ENCODE data around the gene PER1. TPM values are rescaled to one million over a fixed set of nuclear protein-coding genes. Genes with fewer than 3 reads are reported as not detected.

The PER1 gene
- total RNA-seq, 1 experiment from 2014 or later = 87.6 TPM

GRCh38 chr17:8124350-8125153 lies 27.7 kb downstream of the PER1 start:
- no peaks in the 10 kb centered on the region for H3K27me3 ChIP-seq (ENCODE audit: insufficient read depth, low read length)
- no peaks in the 10 kb centered on the region for H3K36me3 ChIP-seq (ENCODE audit: control insufficient read depth in 1 of 2, insufficient read depth in 2 of 2, low read length in 2 of 2)
- DNase-seq (ENCODE audit: low read depth, low spot score) (no peak), ATAC-seq (no peak)
- RAD21 ChIA-PET (ENCODE audit: low non-redundant PET in 1 of 2, low total read pairs in 2 of 2, uncharacterized antibody in 2 of 2, unreplicated experiment in 2 of 2) = no interaction called here
- no peak overlapping the region for H3K9ac ChIP-seq (ENCODE audit: low read length)
- intact Hi-C loops (cut with micrococcal nuclease) = loop anchor here (5.0 to 10.0 kb wide), 2 partner anchors 260 to 437 kb away; partner anchors contain the start of genes RPL26, TP53 and WRAP53
- H3K79me2 ChIP-seq (ENCODE audit: insufficient read depth, low read length) = no peaks in the 10 kb centered on the region
- no TSS peak for BruUV-seq (replicated peaks)
- no peaks in the 10 kb centered on the region for H3K9me2 ChIP-seq (ENCODE audit: insufficient read depth)
- CTCF ChIA-PET = no interaction called here
- H4K20me1 ChIP-seq (ENCODE audit: insufficient read depth) = peaks cover 3% of the 10 kb centered on the region; the same call in 1 of the 2 replicates
- no peaks in the 10 kb centered on the region for H3K9me3 ChIP-seq (ENCODE audit: control insufficient read depth in 1 of 2, insufficient read depth in 1 of 2, low read depth in 1 of 2, low read length in 2 of 2)
- H3K4me2 ChIP-seq (ENCODE audit: low read length) = peak overlapping the region; percentile 86; the same call in 1 of the 2 replicates
- no peak overlapping the region for H3K4me3 ChIP-seq (replicated peaks in 1 of 2; ENCODE audit: low read depth in 1 of 2, low read length in 2 of 2)
- H2AFZ ChIP-seq (ENCODE audit: low read depth, low read length, poor library complexity, severe bottlenecking) = no peak overlapping the region
- TF ChIP-seq RAD21 (IDR thresholded peaks at IDR 0.05; ENCODE audit: low read depth) (no peak), SP1 (IDR thresholded peaks at IDR 0.05; ENCODE audit: low read depth) (no peak), ZNF274 (IDR thresholded peaks at IDR 0.05; ENCODE audit: low read depth, low read length) (no peak), YY1 (IDR thresholded peaks at IDR 0.05; ENCODE audit: extremely low read depth, insufficient replicate concordance, low read depth, low read length) (no peak), SRF (IDR thresholded peaks at IDR 0.05; ENCODE audit: low read depth) (no peak), TCF7L2 (IDR thresholded peaks at IDR 0.05; ENCODE audit: borderline replicate concordance, extremely low read depth, insufficient read depth, insufficient read length) (no peak), MAX (IDR thresholded peaks at IDR 0.05) (no peak), REST (IDR thresholded peaks at IDR 0.05; ENCODE audit: low read depth) (no peak), CBX3 (IDR thresholded peaks at IDR 0.05; ENCODE audit: low read depth) (no peak), FOSL1 (IDR thresholded peaks at IDR 0.05; ENCODE audit: low read depth) (no peak), EZH2 (IDR thresholded peaks at IDR 0.05) (no peak), POLR2A (IDR thresholded peaks at IDR 0.05; ENCODE audit: borderline replicate concordance, extremely low read depth, insufficient read depth, insufficient read length) (no peak), ZFX (IDR thresholded peaks at IDR 0.05) (no peak), SIN3A (IDR thresholded peaks at IDR 0.05; ENCODE audit: low read depth) (no peak), ATF3 (IDR thresholded peaks at IDR 0.05) (no peak), EZH2phosphoT487 (IDR thresholded peaks at IDR 0.05; ENCODE audit: borderline replicate concordance) (no peak), ZBTB33 (IDR thresholded peaks at IDR 0.05; ENCODE audit: extremely low read depth, insufficient replicate concordance, low read length) (no peak)
- POLR2A ChIA-PET = no interaction called here
- peaks cover 26 to 73% of the 10 kb centered on the region in 2 experiments for H3K4me1 ChIP-seq (ENCODE audit: control insufficient read depth in 1 of 2, insufficient read depth in 2 of 2, low read length in 2 of 2)
- H3K27ac ChIP-seq (ENCODE audit: low read depth, low read length) = no peak overlapping the region
